ENCODE measurements around the gene CARD19.
A peak's percentile ranks its signal among the peaks of the same experiment; 100 is the strongest.

Gene CARD19, protein sequence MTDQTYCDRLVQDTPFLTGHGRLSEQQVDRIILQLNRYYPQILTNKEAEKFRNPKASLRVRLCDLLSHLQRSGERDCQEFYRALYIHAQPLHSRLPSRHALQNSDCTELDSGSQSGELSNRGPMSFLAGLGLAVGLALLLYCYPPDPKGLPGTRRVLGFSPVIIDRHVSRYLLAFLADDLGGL

GRCh38 chr9:93096131-93096802 lies at the start of gene CARD19:
CARD19 (plus strand) TSS chr9:93096217; CDS start chr9:93096346, 129 bp downstream.
- DNase-seq (ENCODE audit: low spot score), result peak; percentile 54

DNA sequence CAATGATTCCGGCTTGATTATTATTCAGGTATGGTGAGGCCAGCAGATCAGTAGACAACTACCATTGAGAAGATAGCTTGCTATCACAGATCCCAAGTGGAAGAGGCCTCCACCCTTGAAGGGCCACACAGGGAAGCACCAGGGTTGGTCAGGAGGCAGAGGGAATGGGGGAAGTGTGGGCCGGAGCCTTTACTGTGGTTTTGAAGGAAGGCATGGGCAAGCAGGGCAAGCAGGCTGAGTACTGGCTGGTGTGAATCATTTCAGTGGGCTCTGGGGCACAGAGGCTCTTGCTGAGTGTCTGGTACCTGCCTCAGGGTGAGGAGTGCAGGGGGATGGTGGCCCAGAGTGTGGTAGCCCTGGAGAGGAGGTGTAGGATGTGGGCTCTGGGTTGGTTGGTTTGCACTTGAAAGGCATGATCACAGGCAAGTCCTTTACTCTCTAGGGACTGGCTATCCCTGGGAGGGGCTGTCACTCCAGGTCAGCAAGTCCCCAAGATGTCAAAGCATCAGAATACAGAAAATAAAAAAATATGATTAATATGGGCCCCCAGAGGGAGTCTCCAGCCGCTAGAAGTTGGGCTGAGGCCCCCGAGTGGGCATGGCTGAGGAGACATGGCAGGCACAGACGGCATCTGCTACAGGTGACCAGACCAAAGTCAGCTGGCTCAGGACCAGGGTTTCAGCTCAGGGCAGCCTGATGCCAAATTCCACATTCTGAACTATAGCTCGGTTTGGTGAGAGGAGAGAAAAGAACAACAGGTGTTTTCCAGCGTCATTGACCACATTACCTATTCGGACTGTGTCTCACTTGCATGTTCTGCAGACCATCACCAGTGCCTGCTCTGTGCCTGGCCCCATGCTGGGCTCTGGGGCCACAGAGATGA lies 47.2 kb upstream of the CARD19 start:
- no peak for DNase-seq (ENCODE audit: low spot score)

- no peak for DNase-seq (ENCODE audit: low spot score)
Measured at GRCh38 chr9:93049491-93049890, 46.5 kb upstream of the CARD19 start.

DNA sequence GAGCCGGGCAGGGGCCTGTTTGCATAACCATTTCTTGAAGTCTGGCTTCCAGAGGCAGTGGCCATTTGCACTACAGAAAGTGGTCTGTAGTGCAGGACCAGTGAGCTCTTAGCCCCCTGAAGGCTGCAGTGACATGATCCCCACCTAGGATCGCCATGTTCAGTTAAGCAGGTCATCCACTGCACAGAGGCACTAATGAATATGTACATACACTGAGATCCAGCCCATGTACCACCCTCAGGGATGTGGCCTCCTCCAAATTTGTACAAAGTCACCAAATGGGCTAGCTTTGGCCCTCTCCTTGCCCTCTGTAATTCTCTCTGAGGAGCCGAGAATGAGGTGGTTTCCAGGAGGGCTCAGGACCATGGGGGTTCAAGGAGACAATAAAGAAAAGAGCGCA lies 45.8 kb upstream of the CARD19 start:
- DNase-seq (ENCODE audit: low spot score), result no peak

- DNase-seq (ENCODE audit: low spot score), result no peak
Measured at GRCh38 chr9:93051680-93052089, 44.3 kb upstream of the CARD19 start.

GRCh38 chr9:93052791-93053540 lies 43.1 kb upstream of the CARD19 start:
- DNase-seq (ENCODE audit: low spot score), result no peak

DNA sequence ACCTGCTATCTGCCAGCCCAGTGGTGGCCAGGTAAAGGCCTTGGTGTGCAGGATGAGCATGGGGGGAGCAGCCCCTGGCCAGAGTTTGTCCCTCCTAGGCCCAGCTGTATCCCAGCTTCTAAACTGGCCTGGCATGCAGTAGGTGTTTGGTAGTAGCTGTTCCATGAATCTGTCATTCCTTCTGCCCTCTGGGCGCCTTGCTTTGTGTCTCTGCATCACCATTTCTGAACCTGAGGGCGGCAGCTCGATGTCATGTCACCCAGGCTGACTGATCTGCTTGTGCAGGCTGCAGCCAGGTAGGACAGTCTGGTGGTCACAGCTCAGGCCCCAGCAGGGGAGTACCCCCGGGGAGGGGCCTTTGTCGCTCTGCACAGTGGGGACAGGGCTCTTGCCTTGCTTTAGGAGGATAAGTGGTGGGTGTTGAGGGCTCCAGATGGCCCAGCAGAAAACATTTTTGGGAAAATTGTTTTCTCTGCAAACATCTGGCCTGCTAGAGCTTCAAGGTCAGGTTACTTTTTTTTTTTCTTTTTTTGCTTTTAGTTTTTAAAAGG lies 42.2 kb upstream of the CARD19 start:
- no peak for DNase-seq (ENCODE audit: low spot score)

DNA sequence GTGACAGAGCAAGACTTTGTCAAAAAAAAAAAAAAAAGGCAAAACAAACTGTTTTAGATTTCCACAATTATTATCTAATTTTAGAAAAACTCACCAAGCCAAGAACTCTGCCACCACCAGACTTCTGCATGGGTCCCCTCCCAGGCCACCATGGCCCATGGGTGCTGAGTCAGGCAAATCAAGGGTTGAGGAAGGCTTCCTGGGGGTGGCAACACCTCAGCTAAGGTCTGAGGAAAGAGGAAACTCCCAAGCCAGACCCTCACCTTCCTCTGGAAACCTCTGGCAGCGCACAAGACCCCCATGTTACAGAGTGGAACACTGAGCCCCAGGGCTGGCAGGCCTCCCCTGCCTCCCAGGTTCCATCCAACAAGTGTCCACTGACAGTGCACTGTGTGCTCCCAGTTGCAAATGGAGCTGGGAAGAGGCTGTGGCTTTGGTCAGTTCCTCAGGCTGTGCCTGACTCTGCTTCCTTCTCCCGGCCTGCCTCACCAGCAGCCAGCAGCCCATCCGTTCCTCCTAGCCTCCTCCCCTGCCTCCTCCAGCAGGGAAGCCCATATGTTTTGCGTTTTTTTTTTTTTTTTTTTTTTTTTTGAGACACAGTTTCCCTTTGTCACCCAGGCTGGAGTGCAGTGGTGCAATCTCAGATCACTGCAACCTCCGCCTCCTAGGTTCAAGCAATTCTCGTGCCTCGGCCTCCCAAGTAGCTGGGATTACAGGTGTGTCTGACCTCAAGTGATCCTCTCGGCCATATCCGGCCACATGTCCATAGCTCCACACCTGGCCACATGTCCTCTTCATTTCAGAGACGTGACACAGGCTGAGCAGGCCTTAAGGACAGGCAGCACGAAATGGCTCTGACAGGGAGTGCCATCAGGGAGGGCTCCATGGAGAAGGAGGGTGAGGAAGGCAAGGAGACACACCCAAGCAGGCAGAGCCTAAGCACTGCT lies 41.0 kb upstream of the CARD19 start:
- no peak for DNase-seq (ENCODE audit: low spot score)

DNA sequence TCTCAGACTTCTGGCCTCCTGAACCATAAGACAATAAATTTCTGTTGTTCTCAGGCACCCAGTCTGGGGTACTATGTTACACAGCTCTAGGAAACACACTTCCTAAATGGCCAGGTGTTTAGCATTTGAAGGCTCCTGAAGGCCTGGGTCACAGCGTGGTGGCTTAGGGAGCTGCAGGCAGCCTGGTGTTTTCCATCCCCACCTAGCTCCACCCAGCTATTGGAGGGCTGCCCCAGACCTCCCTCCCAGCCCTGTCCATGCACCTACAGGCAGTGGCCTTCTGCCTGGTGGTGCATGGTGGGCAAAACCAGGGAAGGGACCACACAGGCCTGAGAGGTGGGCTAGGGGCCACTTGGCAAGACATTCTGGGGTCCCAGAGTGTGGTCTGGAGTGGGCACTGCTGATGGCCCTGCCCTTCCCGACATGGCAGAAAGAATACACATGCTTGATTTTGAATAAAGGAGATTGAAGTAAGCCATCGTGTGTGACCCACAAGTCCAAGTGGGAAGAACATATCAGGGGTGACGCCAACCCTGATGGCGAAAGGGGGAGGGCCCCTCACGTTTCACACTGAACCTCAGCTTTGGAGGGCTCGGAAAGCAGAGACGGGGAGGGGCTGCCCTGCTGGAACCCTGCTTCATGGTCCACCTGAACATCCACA lies 38.8 kb upstream of the CARD19 start:
- DNase-seq (ENCODE audit: low spot score), result no peak

DNA sequence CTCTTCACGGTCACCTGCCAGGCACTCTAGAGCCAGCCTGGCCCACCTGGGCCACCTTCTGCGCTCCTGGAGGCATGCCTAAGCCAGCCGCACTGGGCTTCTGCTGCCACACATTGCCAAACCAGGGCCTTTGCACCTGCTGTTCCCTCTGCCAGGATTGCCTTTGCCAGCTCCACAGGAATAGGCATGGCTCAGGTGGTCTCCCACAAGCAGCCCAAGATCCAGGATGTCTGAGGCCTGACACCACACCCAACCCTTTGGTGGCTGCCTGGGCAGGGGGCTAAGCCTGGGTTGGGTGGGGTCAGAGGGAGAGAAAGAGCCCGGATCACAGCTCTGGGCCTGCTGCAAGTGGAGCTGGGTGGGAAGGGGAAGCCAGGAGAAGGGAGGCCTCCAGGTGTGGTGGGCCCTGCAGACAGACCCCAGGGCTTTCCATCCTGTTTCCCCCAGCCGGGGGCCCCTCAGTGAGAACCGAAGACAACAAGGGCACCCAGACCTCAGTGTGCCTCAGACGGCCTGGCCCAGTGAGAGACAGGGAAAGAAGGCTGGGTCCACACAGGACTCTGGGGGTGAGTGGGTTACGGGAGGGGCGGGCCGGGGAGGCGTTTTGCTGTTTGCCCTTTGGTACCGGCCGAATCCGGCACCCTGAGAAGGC lies 38.2 kb upstream of the CARD19 start:
- DNase-seq (ENCODE audit: low spot score), result no peak

- DNase-seq (ENCODE audit: low spot score), result peak; percentile 76
Measured at GRCh38 chr9:93058355-93059010, 37.5 kb upstream of the CARD19 start, which contains the start of gene SUSD3. SUSD3 (plus strand) TSS chr9:93058701; CDS start chr9:93058743, 42 bp downstream.

- DNase-seq (ENCODE audit: low spot score), result no peak
Measured at GRCh38 chr9:93059011-93059714, 36.9 kb upstream of the CARD19 start.

DNA sequence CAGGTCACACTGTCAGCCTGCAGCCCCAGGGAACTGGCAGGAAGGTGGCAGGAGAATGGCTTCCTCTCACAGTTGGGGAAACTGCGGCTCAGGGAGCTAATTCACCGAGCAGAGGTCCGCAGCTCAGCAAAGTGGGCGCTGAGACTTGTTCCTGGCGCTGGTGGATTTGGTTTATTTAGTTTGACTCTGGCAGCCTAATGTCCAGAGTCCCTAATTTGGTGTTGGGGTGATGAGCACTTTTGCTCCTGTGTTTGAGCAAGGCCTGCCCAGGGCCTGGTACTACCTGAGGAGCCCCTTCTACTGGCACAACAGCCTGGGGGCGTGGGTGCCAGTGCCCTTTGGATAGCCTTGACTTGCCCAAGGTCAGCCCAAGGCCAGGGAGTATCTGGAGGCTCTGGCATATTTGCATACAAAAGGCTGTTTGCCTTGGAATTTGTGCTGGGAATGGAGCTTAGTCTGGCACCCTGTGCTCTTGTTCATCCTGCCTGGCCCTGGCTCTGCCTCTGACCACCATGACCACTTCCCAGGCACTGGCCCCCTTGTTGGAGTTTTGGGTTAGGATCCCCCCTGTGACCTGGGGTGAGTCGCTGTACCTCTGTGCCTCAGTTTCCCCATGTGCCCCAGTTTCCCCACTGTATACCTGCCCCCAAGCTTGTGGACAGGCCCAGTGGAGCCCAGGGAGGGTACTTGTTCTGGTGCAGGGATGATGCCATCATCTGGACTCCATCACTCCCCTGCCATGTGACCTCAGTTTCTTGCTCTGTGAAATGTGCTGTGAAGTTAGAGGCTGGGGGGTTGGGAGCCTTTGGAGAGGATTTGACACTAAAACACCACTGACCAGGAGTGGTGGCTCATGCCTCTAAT lies 36.1 kb upstream of the CARD19 start:
- DNase-seq (ENCODE audit: low spot score), result no peak

DNA sequence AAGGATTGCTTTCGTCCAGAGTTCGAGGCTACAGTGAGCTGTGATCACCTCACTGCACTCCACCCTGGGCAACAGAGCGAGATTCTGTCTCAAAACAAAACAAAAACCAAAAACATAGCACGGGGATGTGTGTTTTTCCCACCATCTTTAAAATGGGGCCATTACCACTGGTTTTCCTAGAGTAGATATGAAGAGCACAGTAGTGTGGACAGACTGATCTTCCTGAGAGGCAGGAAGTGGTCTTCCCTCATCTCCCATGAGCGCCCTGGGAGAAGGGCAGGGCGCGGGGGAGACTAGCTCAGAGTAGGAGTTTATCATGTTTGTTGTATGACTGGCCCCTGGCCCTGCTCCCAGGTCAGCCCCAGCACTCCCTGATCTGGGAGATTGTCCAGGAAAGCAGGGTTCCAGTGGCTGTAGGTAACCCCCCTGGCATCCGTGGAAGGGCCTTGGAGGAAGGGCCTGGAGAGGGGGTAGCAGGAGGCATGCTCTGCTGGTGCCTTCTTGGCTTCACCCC lies 35.2 kb upstream of the CARD19 start:
- peak; percentile 70 for DNase-seq (ENCODE audit: low spot score)

DNA sequence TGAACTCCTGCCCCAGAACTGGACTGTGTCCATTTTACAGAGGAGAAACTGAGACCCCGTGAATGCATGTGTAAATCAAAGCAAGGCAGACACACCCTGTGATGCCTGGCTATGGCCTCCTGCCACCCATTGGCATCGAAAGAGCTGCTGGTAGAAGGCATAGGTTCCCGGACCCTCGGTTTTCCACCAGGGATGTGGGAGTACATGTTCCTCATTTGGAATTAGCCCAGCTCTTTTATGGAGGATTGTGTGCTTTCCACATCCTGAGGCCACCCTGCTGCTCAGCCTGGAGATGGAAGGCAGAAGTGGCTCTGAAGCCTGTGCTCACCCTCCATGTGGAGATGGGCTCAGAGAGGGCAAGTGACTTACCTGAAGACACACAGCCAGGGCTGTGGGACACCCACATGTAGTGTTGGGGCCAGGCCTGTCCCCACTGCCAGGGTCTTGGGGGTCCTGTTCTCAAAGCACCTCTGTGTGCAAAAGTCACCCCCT lies 34.7 kb upstream of the CARD19 start:
- no peak for DNase-seq (ENCODE audit: low spot score)

DNA sequence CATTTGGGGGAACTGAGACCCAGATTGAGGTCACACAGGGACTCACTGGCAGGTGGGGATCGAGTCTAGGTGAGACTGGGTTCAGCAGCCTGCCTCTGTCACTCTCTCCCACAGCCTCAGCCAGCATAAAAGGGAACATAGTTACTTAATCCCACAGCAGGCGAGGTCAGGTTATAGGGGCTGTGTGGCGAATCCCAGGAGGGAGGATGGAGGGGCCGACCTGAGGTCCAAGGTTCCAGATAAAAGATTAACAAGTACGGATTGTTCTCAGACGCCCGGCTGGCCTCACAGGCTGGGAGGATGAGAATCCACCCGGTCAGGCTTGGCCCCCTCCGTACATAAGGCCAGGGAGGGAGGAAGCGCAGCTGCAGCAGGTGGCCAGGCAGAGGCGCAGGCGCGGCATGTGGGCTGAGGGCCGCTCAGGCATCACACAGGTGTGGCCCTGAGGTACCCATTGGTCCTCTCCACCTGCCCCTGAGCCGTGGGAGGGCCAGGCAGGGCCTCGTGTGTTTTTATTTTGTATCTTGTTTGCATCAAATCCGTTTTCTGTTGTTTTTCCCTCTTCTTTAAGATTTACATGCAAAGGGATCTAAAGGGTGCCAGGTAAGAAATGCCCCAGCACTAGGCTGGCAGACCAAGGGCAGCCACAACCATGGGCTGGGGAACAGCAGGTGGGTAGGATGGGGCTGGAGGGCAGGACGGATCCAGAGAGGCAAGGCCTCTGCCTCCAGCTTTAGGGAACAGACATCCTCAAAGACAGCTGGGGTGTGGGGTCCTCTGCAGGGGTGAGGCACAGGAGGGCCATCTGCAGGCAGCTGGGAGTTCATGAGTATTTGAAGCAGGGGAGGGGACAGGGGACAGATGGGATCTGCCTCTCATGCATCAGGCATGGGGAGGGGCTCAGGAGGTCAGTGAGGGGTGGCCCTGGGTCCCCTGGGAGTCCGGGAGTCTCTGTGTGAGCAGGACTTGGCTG lies 33.9 kb upstream of the CARD19 start:
- peak; percentile 45 for DNase-seq (ENCODE audit: low spot score)

All from kidney tubule cell (primary cell).